A549 (cell line): ENCODE data around the gene DYSF.

Experiments used
- CEBPB ChIP-seq, 2 experiments: fragments of >200 bp in 1 of 2; sonication (Bioruptor Twin) in 1 of 2; formaldehyde crosslinking in 1 of 2; IDR thresholded peaks; 2 replicates each; pipeline ENCODE4 v1.6.1; 2012 to 2016
- CTCF ChIP-seq: fragments of >200 bp; sonication (Bioruptor Twin); formaldehyde crosslinking; IDR thresholded peaks from 3 replicates; pipeline ENCODE4 v1.5.1; 2016
- ELK1 ChIP-seq: fragments of 150-350 bp; IDR thresholded peaks from 2 replicates; pipeline ENCODE4 v1.6.1; 2014; ENCODE audit warnings: low read depth, mild to moderate bottlenecking, low read length
- EP300 ChIP-seq, 2 experiments: fragments of >200 bp; sonication (Bioruptor Twin); formaldehyde crosslinking; IDR thresholded peaks; 2 replicates in 1 of 2; 3 replicates in 1 of 2; pipeline ENCODE4 v1.6.1; 2016 to 2017
- FOXS1 ChIP-seq: fragments of 250-450 bp; sonication (Bioruptor Pico); IDR thresholded peaks from 2 replicates; pipeline ENCODE4 v1.5.0; 2020; ENCODE audit warnings: mild to moderate bottlenecking, moderate library complexity
- KDM1A ChIP-seq: fragments of 200-600 bp; sonication (generic); IDR thresholded peaks from 2 replicates; pipeline ENCODE4 v1.6.1; 2016; ENCODE audit warnings: low read depth, mild to moderate bottlenecking
- MAX ChIP-seq: IDR thresholded peaks from 2 replicates; pipeline ENCODE4 v1.6.1; 2012
- MAZ ChIP-seq: fragments of 150-350 bp; IDR thresholded peaks from 2 replicates; pipeline ENCODE4 v1.6.1; 2014; ENCODE audit warnings: antibody characterized with exemption, low read depth, low read length, borderline replicate concordance
- PBX3 ChIP-seq: IDR thresholded peaks from 2 replicates; pipeline ENCODE4 v1.6.1; 2012
- POLR2A ChIP-seq: IDR thresholded peaks from 2 replicates; pipeline ENCODE4 v1.6.1; 2012; ENCODE audit warnings: mild to moderate bottlenecking, low read length
- RAD21 ChIP-seq, 2 experiments: fragments of >200 bp in 1 of 2; sonication (Bioruptor Twin) in 1 of 2; formaldehyde crosslinking in 1 of 2; IDR thresholded peaks in 1 of 2; conservative IDR thresholded peaks in 1 of 2; 2 replicates in 1 of 2; 3 replicates in 1 of 2; pipeline ENCODE4 v1.6.1; 2012 to 2018; ENCODE audit warnings: inconsistent platforms in 1 of 2
- RARB ChIP-seq: fragments of 250-450 bp; sonication (Bioruptor Pico); IDR thresholded peaks from 2 replicates; pipeline ENCODE4 v1.8.0; 2021; ENCODE audit warnings: mild to moderate bottlenecking, moderate library complexity
- RFX5 ChIP-seq: fragments of 450-650 bp; IDR thresholded peaks from 2 replicates; pipeline ENCODE4 v1.7.1; 2014; ENCODE audit warnings: antibody characterized with exemption, mild to moderate bottlenecking, moderate library complexity
- USF2 ChIP-seq: fragments of 450-650 bp; IDR thresholded peaks from 2 replicates; pipeline ENCODE4 v1.6.1; 2014; ENCODE audit warnings: antibody characterized with exemption

- no peak for TF ChIP-seq MAX
- no peak for TF ChIP-seq POLR2A
- TF ChIP-seq ELK1: no peak
- TF ChIP-seq RAD21 (conservative IDR thresholded peaks at IDR 0.05 in 1 of 2, IDR thresholded peaks at IDR 0.05 in 1 of 2): no peak
- no peak for TF ChIP-seq EP300 (IDR thresholded peaks at IDR 0.05)
- no peak for TF ChIP-seq CTCF
- no peak for TF ChIP-seq USF2
- no peak for TF ChIP-seq PBX3
- no peak for TF ChIP-seq RFX5
- TF ChIP-seq KDM1A: no peak
- TF ChIP-seq CEBPB (IDR thresholded peaks at IDR 0.05): no peak
- no peak for TF ChIP-seq FOXS1 (CRISPR knock-in tag)
- no peak for TF ChIP-seq MAZ
- no peak for TF ChIP-seq RARB
Observed at GRCh38 chr2:71483246-71483645, 29.9 kb downstream of the DYSF start.
